ENCODE results near the gene LPP. TPM values are rescaled to one million over a fixed set of nuclear protein-coding genes. Genes with fewer than 3 reads are reported as not detected.

The LPP gene
- total RNA-seq, 1 donor from 2014 or later: 184 TPM

DNA sequence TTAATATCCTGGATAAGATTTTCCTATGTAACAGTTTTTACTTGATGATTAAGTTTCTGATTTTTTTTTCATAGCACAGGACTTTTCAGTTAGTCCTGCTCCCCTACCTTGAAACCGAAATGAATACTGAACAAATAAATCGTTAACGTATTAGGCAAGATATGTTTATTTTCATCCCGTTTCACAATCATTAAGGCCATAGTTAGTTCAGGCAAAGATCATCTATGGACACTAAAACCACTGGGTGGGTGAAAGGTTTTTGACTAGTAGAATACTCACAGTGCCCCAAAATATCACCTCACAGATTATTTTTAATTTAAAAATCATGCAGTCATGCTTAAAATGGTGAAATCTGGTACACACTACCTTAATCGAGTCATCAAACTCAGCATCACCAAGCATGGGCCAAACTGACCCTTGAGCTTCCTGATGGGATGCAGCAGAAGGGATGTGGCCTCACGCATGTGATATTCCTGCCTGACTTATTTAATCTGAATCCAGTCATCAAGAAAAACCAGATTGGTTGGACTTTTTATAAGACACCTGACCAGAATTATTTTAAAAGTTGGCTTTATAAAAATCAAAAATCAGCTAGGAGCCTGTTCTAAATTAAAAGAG lies 365.0 kb downstream of the LPP start:
- Mint-ChIP-seq H3K36me3 (ENCODE audit: unreplicated experiment) (peaks cover 6% of the 10 kb centered on the region), H3K4me1 (ENCODE audit: unreplicated experiment) (peaks cover 34% of the 10 kb centered on the region), H3K4me3 (ENCODE audit: unreplicated experiment) (no peak overlapping the region), H3K27me3 (ENCODE audit: unreplicated experiment) (no peaks in the 10 kb centered on the region), H3K9me3 (ENCODE audit: unreplicated experiment) (no peaks in the 10 kb centered on the region), H3K27ac (ENCODE audit: unreplicated experiment) (no peak overlapping the region)
- TF ChIP-seq, protein P1, sequence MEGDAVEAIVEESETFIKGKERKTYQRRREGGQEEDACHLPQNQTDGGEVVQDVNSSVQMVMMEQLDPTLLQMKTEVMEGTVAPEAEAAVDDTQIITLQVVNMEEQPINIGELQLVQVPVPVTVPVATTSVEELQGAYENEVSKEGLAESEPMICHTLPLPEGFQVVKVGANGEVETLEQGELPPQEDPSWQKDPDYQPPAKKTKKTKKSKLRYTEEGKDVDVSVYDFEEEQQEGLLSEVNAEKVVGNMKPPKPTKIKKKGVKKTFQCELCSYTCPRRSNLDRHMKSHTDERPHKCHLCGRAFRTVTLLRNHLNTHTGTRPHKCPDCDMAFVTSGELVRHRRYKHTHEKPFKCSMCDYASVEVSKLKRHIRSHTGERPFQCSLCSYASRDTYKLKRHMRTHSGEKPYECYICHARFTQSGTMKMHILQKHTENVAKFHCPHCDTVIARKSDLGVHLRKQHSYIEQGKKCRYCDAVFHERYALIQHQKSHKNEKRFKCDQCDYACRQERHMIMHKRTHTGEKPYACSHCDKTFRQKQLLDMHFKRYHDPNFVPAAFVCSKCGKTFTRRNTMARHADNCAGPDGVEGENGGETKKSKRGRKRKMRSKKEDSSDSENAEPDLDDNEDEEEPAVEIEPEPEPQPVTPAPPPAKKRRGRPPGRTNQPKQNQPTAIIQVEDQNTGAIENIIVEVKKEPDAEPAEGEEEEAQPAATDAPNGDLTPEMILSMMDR (IDR thresholded peaks at IDR 0.05): no peak
- no peak for DNase-seq (ENCODE audit: extremely low spot score, unreplicated experiment)

DNA sequence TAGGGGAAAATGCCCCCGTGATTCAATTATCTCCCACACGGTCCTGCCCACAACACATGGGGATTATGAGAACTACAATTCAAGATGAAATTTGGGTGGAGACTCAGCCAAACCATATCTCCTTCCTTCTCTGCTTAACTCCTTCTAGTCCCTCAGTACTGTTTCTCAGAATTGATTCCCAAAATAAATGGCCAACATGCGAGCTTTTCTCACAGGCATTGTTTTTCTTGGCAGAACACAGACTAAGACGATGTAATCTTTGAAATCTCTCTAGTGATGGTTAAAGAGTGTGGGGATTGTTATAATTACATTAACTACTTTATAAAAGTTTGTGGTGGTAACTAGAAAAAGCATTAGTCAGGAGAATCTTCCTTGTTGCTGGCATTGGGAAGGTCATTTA lies 366.5 kb downstream of the LPP start:
- peaks cover 40% of the 10 kb centered on the region for H3K4me1 Mint-ChIP-seq (ENCODE audit: unreplicated experiment)
- TF ChIP-seq, protein P1 (IDR thresholded peaks at IDR 0.05): no peak
- peak overlapping the region; percentile 54 for H3K27ac Mint-ChIP-seq (ENCODE audit: unreplicated experiment)
- H3K36me3 Mint-ChIP-seq (ENCODE audit: unreplicated experiment): peaks cover 15% of the 10 kb centered on the region
- H3K9me3 Mint-ChIP-seq (ENCODE audit: unreplicated experiment): no peaks in the 10 kb centered on the region
- no peak for DNase-seq (ENCODE audit: extremely low spot score, unreplicated experiment)
- H3K27me3 Mint-ChIP-seq (ENCODE audit: unreplicated experiment): no peaks in the 10 kb centered on the region
- H3K4me3 Mint-ChIP-seq (ENCODE audit: unreplicated experiment): no peak overlapping the region

DNA sequence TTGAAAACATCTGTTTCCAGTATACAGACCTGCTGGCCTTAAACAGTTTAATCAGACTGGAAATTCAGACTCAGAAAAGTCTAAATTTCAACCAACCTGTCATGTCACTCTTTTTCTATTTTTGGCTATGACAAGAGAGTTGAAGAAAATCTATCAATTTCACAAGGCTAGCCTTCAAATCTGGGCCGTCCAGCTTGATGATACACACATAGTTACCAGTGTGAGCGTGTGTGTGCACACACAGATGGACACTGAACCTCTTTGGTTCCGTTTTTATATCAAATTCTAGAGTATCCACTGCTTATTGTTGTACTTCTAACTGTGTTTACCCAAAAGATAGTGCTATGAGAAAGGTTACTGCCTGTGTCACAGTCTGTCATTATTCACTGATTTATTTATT lies 368.2 kb downstream of the LPP start:
- Mint-ChIP-seq H3K4me1 (ENCODE audit: unreplicated experiment) (peaks cover 46% of the 10 kb centered on the region), H3K9me3 (ENCODE audit: unreplicated experiment) (no peaks in the 10 kb centered on the region), H3K27ac (ENCODE audit: unreplicated experiment) (no peak overlapping the region), H3K27me3 (ENCODE audit: unreplicated experiment) (no peaks in the 10 kb centered on the region), H3K4me3 (ENCODE audit: unreplicated experiment) (no peak overlapping the region), H3K36me3 (ENCODE audit: unreplicated experiment) (peaks cover 27% of the 10 kb centered on the region)
- no peak for DNase-seq (ENCODE audit: extremely low spot score, unreplicated experiment)
- TF ChIP-seq, protein P1 (IDR thresholded peaks at IDR 0.05): no peak

DNA sequence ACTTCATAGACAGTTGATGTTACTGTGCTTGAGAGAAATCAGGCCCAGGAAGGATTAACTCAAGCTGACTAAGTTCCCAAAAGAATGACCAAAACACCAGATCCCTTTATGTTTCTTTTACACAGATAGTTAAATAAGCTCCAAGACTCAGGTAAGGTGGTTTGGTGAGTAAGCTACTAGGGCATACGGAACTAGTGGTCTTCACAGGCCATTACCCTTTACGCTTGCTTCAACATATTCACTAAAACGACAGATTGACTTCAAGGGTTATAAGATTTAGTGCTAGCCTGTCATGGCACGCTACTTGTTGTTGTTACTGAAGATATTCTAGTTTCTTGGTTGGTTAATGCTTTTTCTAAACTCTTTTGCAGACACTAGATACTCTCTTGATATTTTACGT lies 369.3 kb downstream of the LPP start:
- Mint-ChIP-seq H3K4me3 (ENCODE audit: unreplicated experiment) (no peak overlapping the region), H3K27me3 (ENCODE audit: unreplicated experiment) (no peaks in the 10 kb centered on the region), H3K27ac (ENCODE audit: unreplicated experiment) (no peak overlapping the region), H3K4me1 (ENCODE audit: unreplicated experiment) (peaks cover 52% of the 10 kb centered on the region), H3K36me3 (ENCODE audit: unreplicated experiment) (peaks cover 29% of the 10 kb centered on the region), H3K9me3 (ENCODE audit: unreplicated experiment) (no peaks in the 10 kb centered on the region)
- no peak for DNase-seq (ENCODE audit: extremely low spot score, unreplicated experiment)
- TF ChIP-seq, protein P1 (IDR thresholded peaks at IDR 0.05): no peak

DNA sequence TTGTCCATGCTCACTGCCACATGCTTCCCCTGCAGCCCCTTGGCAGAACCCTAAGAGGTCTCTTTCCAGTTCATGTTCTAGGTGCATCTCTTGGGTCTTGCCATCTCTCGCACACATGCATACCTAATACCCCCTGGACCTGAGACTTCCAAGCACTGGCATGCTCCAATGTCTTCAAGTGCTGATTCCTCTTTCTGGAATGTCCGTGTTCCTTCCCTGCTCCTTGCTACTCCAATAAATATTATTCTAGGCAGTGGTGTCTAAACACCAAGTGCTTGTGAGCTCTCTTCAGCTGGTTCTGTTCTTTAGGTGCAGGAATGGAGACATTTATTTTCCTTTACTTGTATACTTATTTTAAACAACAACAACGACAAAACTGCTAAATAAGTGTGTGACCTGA lies 370.1 kb downstream of the LPP start:
- TF ChIP-seq, protein P1 (IDR thresholded peaks at IDR 0.05): no peak
- Mint-ChIP-seq H3K9me3 (ENCODE audit: unreplicated experiment) (no peaks in the 10 kb centered on the region), H3K4me3 (ENCODE audit: unreplicated experiment) (no peak overlapping the region), H3K27me3 (ENCODE audit: unreplicated experiment) (no peaks in the 10 kb centered on the region), H3K36me3 (ENCODE audit: unreplicated experiment) (peaks cover 29% of the 10 kb centered on the region), H3K27ac (ENCODE audit: unreplicated experiment) (peak overlapping the region; percentile 14), H3K4me1 (ENCODE audit: unreplicated experiment) (peaks cover 52% of the 10 kb centered on the region)
- DNase-seq (ENCODE audit: extremely low spot score, unreplicated experiment): no peak

All from osteocyte (in vitro differentiated cells).